Measurements from ENCODE around the gene DGCR8. TPM values are rescaled to one million over a fixed set of nuclear protein-coding genes. Genes with fewer than 3 reads are reported as not detected.

Gene DGCR8
- polyA plus RNA-seq, 1 experiment = 22.0 TPM

GRCh38 chr22:20153945-20154344 lies 73.9 kb downstream of the DGCR8 start:
- Histone ChIP-seq H3K9me3 (ENCODE audit: control insufficient read depth, insufficient read depth, low read length) (no peaks in the 10 kb centered on the region; the same call in 1 of the 2 replicates), H3K27me3 (ENCODE audit: control insufficient read depth, insufficient read depth, low read length) (no peaks in the 10 kb centered on the region), H3K27ac (ENCODE audit: low read depth, low read length) (no peak overlapping the region), H3K4me3 (ENCODE audit: low read depth, low read length) (no peak overlapping the region)
- ChIA-PET CTCF (interaction anchor here (0.7 to 1.1 kb wide), 2 partner anchors 129 to 163 kb away, joined by 3 read pairs; no protein-coding TSS in a partner anchor), POLR2A (no interaction called here)
- DNase-seq (ENCODE audit: low read depth, low spot score) = no peak
- TF ChIP-seq CTCF (IDR thresholded peaks at IDR 0.05; ENCODE audit: low read depth, low read length) = no peak; the same call in none of the 2 replicates

DNA sequence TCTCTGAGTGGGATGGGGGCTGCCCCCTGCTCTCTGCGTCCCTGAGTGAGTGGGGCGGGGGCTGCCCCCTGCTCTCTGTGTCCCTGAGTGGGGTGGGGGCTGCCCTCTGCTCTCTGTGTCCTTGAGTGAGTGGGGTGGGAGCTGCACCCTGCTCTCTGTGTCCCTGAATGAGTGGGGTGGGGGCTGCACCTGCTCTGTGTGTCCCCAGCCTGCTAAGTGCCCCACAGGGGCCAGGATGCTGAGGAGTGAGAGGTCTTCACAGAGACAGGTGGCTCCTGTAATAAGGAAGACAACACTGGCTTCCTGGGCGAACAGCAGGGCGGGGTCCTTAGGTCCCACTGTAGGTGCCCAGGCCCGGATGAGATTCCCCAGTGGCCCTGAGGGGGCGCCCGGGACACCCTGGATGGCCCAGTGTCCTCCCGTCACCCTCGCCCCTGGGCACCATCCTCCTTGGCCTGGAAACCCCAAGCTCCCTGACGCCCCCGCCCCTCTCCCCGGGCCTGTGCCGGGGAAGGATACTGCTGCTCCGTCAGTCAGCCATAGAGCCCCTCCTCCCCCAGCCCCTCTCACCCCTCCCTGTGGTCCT lies 74.7 kb downstream of the DGCR8 start:
- Histone ChIP-seq H3K27ac (ENCODE audit: low read depth, low read length) (no peak overlapping the region), H3K27me3 (ENCODE audit: control insufficient read depth, insufficient read depth, low read length) (no peaks in the 10 kb centered on the region), H3K4me3 (ENCODE audit: low read depth, low read length) (no peak overlapping the region), H3K9me3 (ENCODE audit: control insufficient read depth, insufficient read depth, low read length) (no peaks in the 10 kb centered on the region; the same call in 1 of the 2 replicates)
- ChIA-PET POLR2A (no interaction called here), CTCF (interaction anchor here (0.6 to 1.1 kb wide), 2 partner anchors 122 to 163 kb away, joined by 3 read pairs; no protein-coding TSS in a partner anchor)
- DNase-seq (ENCODE audit: low read depth, low spot score) = no peak
- no peak for TF ChIP-seq CTCF (IDR thresholded peaks at IDR 0.05; ENCODE audit: low read depth, low read length)

DNA sequence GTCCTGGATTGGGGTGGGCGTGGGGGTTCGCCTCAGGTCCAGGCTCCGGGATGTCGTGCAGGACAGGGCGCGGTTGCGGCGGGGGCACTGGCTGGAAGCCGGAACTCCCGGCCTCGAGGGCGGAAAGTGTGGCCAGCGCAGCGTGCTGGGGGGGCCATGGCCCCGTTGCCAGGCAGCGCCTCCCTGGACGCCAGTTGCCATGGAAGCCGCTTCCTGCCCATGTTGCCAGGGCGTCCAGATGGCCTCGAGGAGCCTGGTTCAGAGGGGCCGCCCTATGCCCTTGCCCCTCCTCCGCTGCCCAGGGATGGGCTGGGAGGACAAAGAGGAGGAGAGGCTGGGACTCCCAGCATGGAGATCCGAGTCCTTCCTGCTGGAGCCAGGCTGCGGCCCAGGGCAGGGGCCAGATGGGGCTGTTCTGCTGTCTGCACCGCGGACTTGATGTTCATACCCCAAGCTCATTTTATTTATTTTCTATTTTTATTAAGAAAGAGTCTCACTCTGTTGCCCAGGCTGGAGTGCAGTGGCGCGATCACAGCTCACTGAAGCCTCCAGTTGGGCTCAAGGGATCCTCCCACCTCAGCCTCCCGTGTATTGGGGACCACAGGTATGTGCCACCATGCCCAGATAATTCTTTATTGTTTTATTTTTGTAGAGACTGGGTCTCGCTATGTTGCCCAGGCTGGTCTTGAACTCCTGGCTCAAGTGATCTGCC lies 75.4 kb downstream of the DGCR8 start:
- ChIA-PET POLR2A (no interaction called here), CTCF (interaction anchor here (3.0 kb wide), 1 partner anchor 130 kb away, joined by 38 read pairs; no protein-coding TSS in a partner anchor)

DNA sequence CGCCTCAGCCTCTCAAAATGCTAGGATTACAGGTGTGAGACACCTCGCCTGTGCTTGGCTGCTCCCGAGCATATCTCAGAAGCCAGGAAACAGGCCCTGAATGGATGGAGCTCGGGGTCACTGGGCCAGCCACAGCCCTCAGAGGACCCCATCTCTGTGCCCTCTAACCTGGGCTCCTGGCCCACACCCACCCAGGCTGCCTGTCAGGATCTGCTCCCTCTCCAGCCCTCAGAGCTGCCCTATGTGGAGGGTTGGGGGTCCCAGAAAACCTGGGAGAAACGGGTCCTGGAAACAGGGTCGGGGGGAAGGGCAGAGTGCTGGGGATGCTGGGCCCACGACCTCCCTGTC lies 76.0 kb downstream of the DGCR8 start:
- no peak for DNase-seq (ENCODE audit: low read depth, low spot score)
- CTCF ChIA-PET = interaction anchor here (3.0 kb wide), 1 partner anchor 129 kb away, joined by 38 read pairs; no protein-coding TSS in a partner anchor
- no peak for TF ChIP-seq CTCF (IDR thresholded peaks at IDR 0.05; ENCODE audit: low read depth, low read length)
- no peak overlapping the region for H3K4me3 ChIP-seq (ENCODE audit: low read depth, low read length)
- peaks cover 10% of the 10 kb centered on the region for H3K27me3 ChIP-seq (ENCODE audit: control insufficient read depth, insufficient read depth, low read length)
- H3K9me3 ChIP-seq (ENCODE audit: control insufficient read depth, insufficient read depth, low read length) = no peaks in the 10 kb centered on the region; the same call in 1 of the 2 replicates
- no peak overlapping the region for H3K27ac ChIP-seq (ENCODE audit: low read depth, low read length)
- POLR2A ChIA-PET = no interaction called here

More for the DNA sequence above, 75.4 kb downstream of the DGCR8 start:
- Histone ChIP-seq H3K27me3 (ENCODE audit: control insufficient read depth, insufficient read depth, low read length) (peaks cover 6% of the 10 kb centered on the region), H3K4me3 (ENCODE audit: low read depth, low read length) (no peak overlapping the region), H3K9me3 (ENCODE audit: control insufficient read depth, insufficient read depth, low read length) (no peaks in the 10 kb centered on the region; the same call in 1 of the 2 replicates), H3K27ac (ENCODE audit: low read depth, low read length) (no peak overlapping the region)
- DNase-seq (ENCODE audit: low read depth, low spot score) = no peak
- TF ChIP-seq CTCF (IDR thresholded peaks at IDR 0.05; ENCODE audit: low read depth, low read length) = no peak

All from AG04450 (cell line).